K562 (cell line): ENCODE results near the gene DHX36. TPM values are rescaled to one million over a fixed set of nuclear protein-coding genes. Genes with fewer than 3 reads are reported as not detected.

ENCODE experiments used
- ATAC-seq: fragments of 200-7000 bp; cut with Tn5 transposase; 3 replicates; pipeline ENCODE4 v1.9.1; 2020; ENCODE audit warnings: moderate library complexity
- BruUV-seq: library from RNA; stranded (reverse); fragments of 400-500 nt; replicated peaks from 2 replicates; lab custom pipeline; 2021; lab: Mats Ljungman, UMichigan
- CTCF ChIA-PET: fragments of 300-600 bp; formaldehyde crosslinking; extraction: SDS; loops from one replicate; lab custom pipeline; 2021; ENCODE audit warnings: low intra/inter-chr PET ratio; lab: Yijun Ruan, JAX
- POLR2A ChIA-PET: fragments of 300-600, 350-650 bp; sonication (Branson Sonifier 250); formaldehyde crosslinking; extraction: SDS; loops from one replicate; lab custom pipeline; 2021; ENCODE audit warnings: antibody characterized with exemption, inconsistent platforms; lab: Yijun Ruan, JAX
- DNase-seq, 4 experiments: peaks; one replicate each; pipeline versions ENCODE4 v3.0.0 to v3.0.0-alpha.2; 2011 to 2018; ENCODE audit warnings: low spot score in 3 of 4, mixed read lengths in 3 of 4; ENCODE audit errors: extremely low read depth in 1 of 4
- FAIRE-seq: peaks from 2 replicates; lab custom pipeline; 2011; peaks lifted over from hg19 to GRCh38; lab: Jason Lieb, UNC
- H2AFZ ChIP-seq: 2 replicates; pipeline ENCODE4 v1.6.0; 2011; ENCODE audit warnings: low read depth, low read length, control low read depth, inconsistent platforms
- H3K27ac ChIP-seq: fragments of 200-600 bp; 3 replicates; pipeline ENCODE4 v1.8.0; 2011; ENCODE audit warnings: low read depth, mild to moderate bottlenecking, control low read depth, inconsistent platforms, low read length, moderate library complexity, mixed read lengths; ENCODE audit errors: extremely low read depth
- H3K27me3 ChIP-seq, 2 experiments: fragments of 300-600 bp in 1 of 2; 2 replicates in 1 of 2; 3 replicates in 1 of 2; pipeline versions ENCODE4 v1.6.0 to v1.8.0; 2011; ENCODE audit warnings: inconsistent platforms in 2 of 2, low read length in 2 of 2, mild to moderate bottlenecking in 1 of 2, mixed read lengths in 1 of 2, moderate library complexity in 1 of 2; ENCODE audit not compliant: control insufficient read depth in 2 of 2, insufficient read depth in 2 of 2
- H3K36me3 ChIP-seq: fragments of 300-600 bp; 3 replicates; pipeline ENCODE4 v1.8.0; 2011; ENCODE audit warnings: mild to moderate bottlenecking, low read length, inconsistent platforms; ENCODE audit not compliant: control insufficient read depth, insufficient read depth
- H3K4me1 ChIP-seq, 2 experiments: fragments of 200-600 bp in 1 of 2; replicated peaks in 1 of 2; 2 replicates in 1 of 2; 3 replicates in 1 of 2; pipeline versions ENCODE4 v1.5.1 to v1.8.0; 2011; ENCODE audit warnings: inconsistent platforms in 2 of 2, low read length in 2 of 2, mild to moderate bottlenecking in 1 of 2, mixed read lengths in 1 of 2, moderate library complexity in 1 of 2; ENCODE audit not compliant: control insufficient read depth in 2 of 2, insufficient read depth in 2 of 2
- H3K4me2 ChIP-seq: 2 replicates; pipeline ENCODE4 v1.6.1; 2011; ENCODE audit warnings: low read length, control low read depth, inconsistent platforms, mixed read lengths; ENCODE audit not compliant: insufficient read depth
- H3K4me3 ChIP-seq: fragments of 200-600 bp; sonication (generic), shearing (Covaris generic); 2 replicates; pipeline ENCODE4 v1.5.1; 2016; ENCODE audit warnings: control low read depth, inconsistent platforms
- H3K79me2 ChIP-seq: fragments of 200-600 bp; 3 replicates; pipeline ENCODE4 v1.8.0; 2011; ENCODE audit warnings: low read length, inconsistent platforms; ENCODE audit not compliant: control insufficient read depth, insufficient read depth
- H3K9ac ChIP-seq, 2 experiments: 2 replicates each; pipeline versions ENCODE4 v1.6.0 to v1.6.1; 2011; ENCODE audit warnings: low read depth in 2 of 2, low read length in 2 of 2, control low read depth in 1 of 2, inconsistent platforms in 1 of 2, mild to moderate bottlenecking in 1 of 2, mixed read lengths in 1 of 2; ENCODE audit not compliant: insufficient read depth in 1 of 2
- H3K9me1 ChIP-seq: one replicate; pipeline ENCODE4 v1.6.0; 2011; ENCODE audit warnings: inconsistent platforms, mild to moderate bottlenecking, low read length, moderate library complexity; ENCODE audit not compliant: control insufficient read depth, insufficient read depth
- H3K9me3 ChIP-seq: replicated peaks from 2 replicates; pipeline ENCODE4 v1.5.1; 2011; ENCODE audit warnings: low read depth, low read length, inconsistent platforms; ENCODE audit not compliant: control insufficient read depth, insufficient read depth
- H4K20me1 ChIP-seq: replicated peaks from 2 replicates; pipeline ENCODE4 v1.6.1; 2011; ENCODE audit warnings: low read length, inconsistent platforms, mixed read lengths; ENCODE audit not compliant: control insufficient read depth, insufficient read depth
- CHD2 ChIP-seq: IDR thresholded peaks from 2 replicates; pipeline ENCODE4 v1.6.1; 2011; ENCODE audit warnings: low read depth, low read length
- ETS2 ChIP-seq: IDR thresholded peaks from 2 replicates; pipeline ENCODE4 v1.6.1; 2016; ENCODE audit warnings: borderline replicate concordance, missing genetic modification characterization, mild to moderate bottlenecking, moderate library complexity, missing compliant biosample characterization; ENCODE audit not compliant: poor library complexity, severe bottlenecking
- HDAC8 ChIP-seq: fragments of 450-650 bp; IDR thresholded peaks from 2 replicates; pipeline ENCODE4 v1.6.1; 2016; ENCODE audit warnings: mild to moderate bottlenecking, missing genetic modification characterization, moderate library complexity, missing compliant biosample characterization
- HMBOX1 ChIP-seq: sonication (generic); IDR thresholded peaks from 2 replicates; pipeline ENCODE4 v1.6.1; 2016
- HNRNPK ChIP-seq: fragments of 200-400 bp; formaldehyde crosslinking; IDR thresholded peaks from one replicate; pipeline ENCODE4 v1.6.1; 2018; ENCODE audit warnings: mild to moderate bottlenecking, low read depth, low read length; ENCODE audit not compliant: poor library complexity, severe bottlenecking
- KDM5B ChIP-seq: fragments of 200-600 bp; sonication (generic); IDR thresholded peaks from 2 replicates; pipeline ENCODE4 v1.6.1; 2012; ENCODE audit warnings: low read depth, mild to moderate bottlenecking, moderate library complexity, low read length, control low read depth, inconsistent platforms; ENCODE audit not compliant: insufficient replicate concordance
- NCOA1 ChIP-seq: fragments of 450-650 bp; IDR thresholded peaks from 2 replicates; pipeline ENCODE4 v1.6.1; 2016; ENCODE audit warnings: low read depth
- PBX2 ChIP-seq, 2 experiments: IDR thresholded peaks in 1 of 2; conservative IDR thresholded peaks in 1 of 2; 2 replicates each; pipeline ENCODE4 v1.6.1; 2016; ENCODE audit warnings: low read depth in 2 of 2, mild to moderate bottlenecking in 1 of 2, missing compliant biosample characterization in 1 of 2, missing genetic modification characterization in 1 of 2, moderate library complexity in 1 of 2
- ZBTB34 ChIP-seq: fragments of 250-450 bp; sonication (Bioruptor Pico); IDR thresholded peaks from 2 replicates; pipeline ENCODE4 v1.8.0; 2021; ENCODE audit warnings: mild to moderate bottlenecking, moderate library complexity
- WGBS: fragments of 100-300 bp; shearing (Covaris generic); methylation state at CpG from one replicate; pipeline ENCODE4 v1.1.6; 2016; ENCODE audit warnings: low coverage, mixed read lengths; ENCODE audit not compliant: insufficient coverage; ENCODE audit errors: missing lambda C conversion rate; 5-methylcytosine and 5-hydroxymethylcytosine counted together
- in situ Hi-C: fragments of 300-500 bp; cut with MboI; formaldehyde crosslinking; loops from 4 replicates; pipeline ENCODE4 v1.15.0; 2018; ENCODE audit warnings: inconsistent platforms, mixed read lengths
- intact Hi-C: fragments of 100-400 bp; cut with micrococcal nuclease; formaldehyde crosslinking; loops from 2 replicates; pipeline ENCODE4 v1.14.2; 2022
- polyA plus RNA-seq, 8 experiments: library from polyadenylated mRNA; depleted of rRNA in 4 of 8; stranded (reverse) in 5 of 8; unstranded in 3 of 8; fragments of >200 nt; fragmentation: Nextera tagmentation in 2 of 8; fragmentation: Illumina TruSeq in 1 of 8; extraction: Ambion mirVana in 2 of 8; extraction: Trizol in 1 of 8; gene quantifications; 2 replicates each; pipeline versions ENCODE4 v1.2.1 to v1.2.3, GENCODE V29; 2011 to 2014; ENCODE audit warnings: inconsistent platforms in 1 of 8, missing spikeins in 1 of 8
- total RNA-seq, 7 experiments: library from RNA; depleted of rRNA in 6 of 7; stranded (reverse); fragments of >200 nt in 6 of 7; fragmentation: Illumina TruSeq in 2 of 7; extraction: Trizol in 2 of 7; gene quantifications; 2 replicates each; pipeline versions ENCODE4 v1.2.1 to v1.2.3, GENCODE V29; 2011 to 2021; ENCODE audit warnings: low replicate concordance in 1 of 7

The DHX36 gene
- total and polyA plus RNA-seq, 9 of the 15 experiments (the other 6 are each of a cell fraction or from before 2014, with no cell fraction given), result 44.3 to 98.7 (median 57.0) TPM

GRCh38 chr3:154236331-154236730, 88.0 kb downstream of the DHX36 start:
- 0% methylated on average over 3 of the region's 3 CpGs for WGBS
- CTCF ChIA-PET, result no interaction called here
- no peak for FAIRE-seq

More at GRCh38 chr3:154236331-154236730, 88.0 kb downstream of the DHX36 start:
- H3K4me3 ChIP-seq, result no peak overlapping the region
- H3K27me3 ChIP-seq, result peaks cover 4 to 6% of the 10 kb centered on the region in 2 experiments; a peak in 1 of 5 replicates
- H3K27ac ChIP-seq, result no peak overlapping the region
- H3K4me1 ChIP-seq, result no peaks in the 10 kb centered on the region
- no peaks in the 10 kb centered on the region for H3K9me1 ChIP-seq
- TF ChIP-seq HDAC8 (no peak), HNRNPK (no peak), ETS2 (no peak), PBX2 (CRISPR knock-in tag; IDR thresholded peaks at IDR 0.05; ENCODE audit: low read depth) (no peak), PBX2 (tag; conservative IDR thresholded peaks at IDR 0.05; ENCODE audit: low read depth) (no peak), KDM5B (no peak), HMBOX1 (no peak), CHD2 (no peak), ZBTB34 (no peak), NCOA1 (no peak)
- in situ Hi-C loops (no loop called here), intact Hi-C loops (no loop called here)
- POLR2A ChIA-PET, result interaction anchor here (0.6 kb wide), 1 partner anchor 1184 kb away, joined by 3 read pairs; no protein-coding TSS in a partner anchor
- no TSS peak for BruUV-seq
- H3K79me2 ChIP-seq, result no peaks in the 10 kb centered on the region
- H3K4me2 ChIP-seq, result no peak overlapping the region
- H3K9me3 ChIP-seq, result no peaks in the 10 kb centered on the region
- DNase-seq (no peak), ATAC-seq (no peak)
- H2AFZ ChIP-seq, result no peak overlapping the region
- H4K20me1 ChIP-seq, result no peaks in the 10 kb centered on the region
- H3K9ac ChIP-seq, result no peak overlapping the region
- H3K36me3 ChIP-seq, result no peaks in the 10 kb centered on the region
